H9 (cell line): ENCODE data around the gene PKN3. TPM values are rescaled to one million over a fixed set of nuclear protein-coding genes. Genes with fewer than 3 reads are reported as not detected.

Source experiments
- DNase-seq: peaks from one replicate; pipeline ENCODE4 v3.0.0-alpha.2; 2017
- H2AFZ ChIP-seq: one replicate; pipeline ENCODE4 v1.6.1; 2013; ENCODE audit warnings: mild to moderate bottlenecking, low read length, control low read depth, moderate library complexity
- H2AK5ac ChIP-seq: 2 replicates; pipeline ENCODE4 v1.6.1; 2013; ENCODE audit warnings: low read length, control low read depth, mixed read lengths; ENCODE audit not compliant: insufficient read length
- H2BK120ac ChIP-seq: one replicate; pipeline ENCODE4 v1.6.1; 2013; ENCODE audit warnings: low read depth, mild to moderate bottlenecking, low read length, control low read depth, inconsistent platforms; ENCODE audit not compliant: poor library complexity, severe bottlenecking
- H2BK12ac ChIP-seq: 2 replicates; pipeline ENCODE4 v1.6.1; 2013; ENCODE audit warnings: low read length, control low read depth, mixed read lengths, low read depth; ENCODE audit not compliant: insufficient read length
- H2BK15ac ChIP-seq: 2 replicates; pipeline ENCODE4 v1.6.1; 2013; ENCODE audit warnings: low read depth, low read length, control low read depth
- H2BK20ac ChIP-seq: one replicate; pipeline ENCODE4 v1.6.1; 2013; ENCODE audit warnings: low read depth, mild to moderate bottlenecking, low read length, control low read depth, inconsistent platforms; ENCODE audit not compliant: poor library complexity, severe bottlenecking
- H2BK5ac ChIP-seq: 2 replicates; pipeline ENCODE4 v1.6.1; 2013; ENCODE audit warnings: low read length, control low read depth, mixed read lengths; ENCODE audit not compliant: insufficient read length
- H3K14ac ChIP-seq: 2 replicates; pipeline ENCODE4 v1.6.1; 2013; ENCODE audit warnings: low read length, control low read depth; ENCODE audit not compliant: insufficient read depth
- H3K18ac ChIP-seq: 2 replicates; pipeline ENCODE4 v1.6.1; 2013; ENCODE audit warnings: low read depth, mild to moderate bottlenecking, mixed read lengths, low read length, control low read depth; ENCODE audit not compliant: insufficient read length
- H3K23ac ChIP-seq: 2 replicates; pipeline ENCODE4 v1.6.1; 2013; ENCODE audit warnings: low read length, control low read depth, mixed read lengths, low read depth; ENCODE audit not compliant: insufficient read length
- H3K23me2 ChIP-seq: 2 replicates; pipeline ENCODE4 v1.6.1; 2013; ENCODE audit warnings: low read depth, mild to moderate bottlenecking, mixed read lengths, low read length, control low read depth; ENCODE audit not compliant: insufficient read length, poor library complexity, severe bottlenecking
- H3K27ac ChIP-seq: 2 replicates; pipeline ENCODE4 v1.5.1; 2013; ENCODE audit warnings: low read length, control low read depth, mixed read lengths, low read depth; ENCODE audit not compliant: insufficient read length
- H3K27me3 ChIP-seq: 2 replicates; pipeline ENCODE4 v1.6.1; 2013; ENCODE audit warnings: low read length, control low read depth, inconsistent platforms; ENCODE audit not compliant: insufficient read depth
- H3K4ac ChIP-seq: 2 replicates; pipeline ENCODE4 v1.6.1; 2013; ENCODE audit warnings: low read depth, mild to moderate bottlenecking, control low read depth, inconsistent platforms, low read length, moderate library complexity
- H3K4me1 ChIP-seq: 2 replicates; pipeline ENCODE4 v1.6.1; 2013; ENCODE audit warnings: low read length, control low read depth, inconsistent platforms; ENCODE audit not compliant: insufficient read depth
- H3K4me2 ChIP-seq: 2 replicates; pipeline ENCODE4 v1.6.1; 2013; ENCODE audit warnings: low read length, control low read depth, mixed read lengths; ENCODE audit not compliant: insufficient read length, insufficient read depth
- H3K56ac ChIP-seq: 2 replicates; pipeline ENCODE4 v1.6.1; 2013; ENCODE audit warnings: low read depth, mild to moderate bottlenecking, mixed read lengths, low read length, control low read depth; ENCODE audit not compliant: insufficient read length
- H3K79me1 ChIP-seq: 2 replicates; pipeline ENCODE4 v1.6.1; 2013; ENCODE audit warnings: low read depth, mild to moderate bottlenecking, moderate library complexity, low read length, control low read depth, inconsistent platforms; ENCODE audit not compliant: insufficient read depth, poor library complexity, severe bottlenecking
- H3K79me2 ChIP-seq: 2 replicates; pipeline ENCODE4 v1.6.1; 2013; ENCODE audit warnings: low read length, control low read depth, inconsistent platforms; ENCODE audit not compliant: insufficient read depth
- H3K9ac ChIP-seq: 2 replicates; pipeline ENCODE4 v1.6.1; 2013; ENCODE audit warnings: low read length, control low read depth, mixed read lengths; ENCODE audit not compliant: insufficient read length; ENCODE audit errors: extremely low read depth
- H3K9me3 ChIP-seq: one replicate; pipeline ENCODE4 v1.6.1; 2013; ENCODE audit warnings: low read depth, low read length, inconsistent platforms; ENCODE audit not compliant: control insufficient read depth
- H3T11ph ChIP-seq: one replicate; pipeline ENCODE4 v1.6.1; 2013; ENCODE audit warnings: mild to moderate bottlenecking, low read length, control low read depth, inconsistent platforms
- H4K20me1 ChIP-seq: one replicate; pipeline ENCODE4 v1.6.1; 2013; ENCODE audit not compliant: control insufficient read depth, insufficient read length, insufficient read depth
- H4K5ac ChIP-seq: 2 replicates; pipeline ENCODE4 v1.6.1; 2013; ENCODE audit warnings: low read depth, mild to moderate bottlenecking, mixed read lengths, low read length, control low read depth; ENCODE audit not compliant: insufficient read length
- H4K8ac ChIP-seq: replicated peaks from 2 replicates; pipeline ENCODE4 v1.6.1; 2013; ENCODE audit warnings: low read length, control low read depth, mixed read lengths, low read depth; ENCODE audit not compliant: insufficient read length
- H4K91ac ChIP-seq: 2 replicates; pipeline ENCODE4 v1.6.1; 2013; ENCODE audit warnings: low read depth, mild to moderate bottlenecking, moderate library complexity, mixed read lengths, low read length, control low read depth; ENCODE audit not compliant: insufficient read length
- H3K27ac Mint-ChIP-seq, 3 experiments: 2 replicates in 2 of 3; 3 replicates in 1 of 3; pipeline ENCODE4 v1.8.0; 2020 to 2021; ENCODE audit warnings: mixed read lengths in 3 of 3, mild to moderate bottlenecking in 1 of 3, moderate library complexity in 1 of 3
- H3K27me3 Mint-ChIP-seq: 2 replicates; pipeline ENCODE4 v1.8.0; 2021; ENCODE audit warnings: low read depth, mild to moderate bottlenecking, moderate library complexity, mixed read lengths
- H3K36me3 Mint-ChIP-seq, 3 experiments: 2 replicates in 2 of 3; 3 replicates in 1 of 3; pipeline ENCODE4 v1.8.0; 2020 to 2021; ENCODE audit warnings: low read depth in 3 of 3, mixed read lengths in 3 of 3; ENCODE audit not compliant: insufficient read depth in 1 of 3
- H3K4me1 Mint-ChIP-seq, 2 experiments: 2 replicates each; pipeline ENCODE4 v1.8.0; 2020; ENCODE audit warnings: mixed read lengths in 2 of 2
- H3K4me3 Mint-ChIP-seq, 2 experiments: 2 replicates in 1 of 2; 3 replicates in 1 of 2; pipeline ENCODE4 v1.8.0; 2020 to 2021; ENCODE audit warnings: mild to moderate bottlenecking in 2 of 2, mixed read lengths in 2 of 2, moderate library complexity in 1 of 2
- H3K9me3 Mint-ChIP-seq, 2 experiments: 2 replicates in 1 of 2; 3 replicates in 1 of 2; pipeline ENCODE4 v1.8.0; 2020; ENCODE audit warnings: mild to moderate bottlenecking in 2 of 2, mixed read lengths in 2 of 2, moderate library complexity in 1 of 2
- CTCF ChIP-seq: fragments of 200-600 bp; sonication (generic); conservative IDR thresholded peaks from 3 replicates; pipeline ENCODE4 v1.8.0; 2021; ENCODE audit warnings: antibody characterized with exemption, mild to moderate bottlenecking
- WGBS: extraction: QIAGEN DNeasy Blood & Tissue Kit; methylation state at CpG from one replicate; pipeline ENCODE4 v1.1.7; 2013; ENCODE audit warnings: missing lambda C conversion rate, low lambda C conversion rate, mixed read lengths; ENCODE audit not compliant: insufficient read length; ENCODE audit errors: extremely low coverage; 5-methylcytosine and 5-hydroxymethylcytosine counted together
- total RNA-seq: library from RNA; stranded (reverse); gene quantifications from 2 replicates; pipeline ENCODE4 v1.2.1, GENCODE V29; 2021

Gene PKN3
- total RNA-seq, 1 experiment from 2014 or later: 25.0 TPM

- Histone ChIP-seq H2BK120ac (no peak overlapping the region), H2BK15ac (no peak overlapping the region), H2BK5ac (no peak overlapping the region), H2AK5ac (no peak overlapping the region), H2AFZ (no peak overlapping the region), H4K8ac (no peak overlapping the region), H3K56ac (no peak overlapping the region), H3K27me3 (no peaks in the 10 kb centered on the region), H3K79me2 (no peaks in the 10 kb centered on the region), H4K20me1 (no peaks in the 10 kb centered on the region), H4K91ac (no peak overlapping the region), H3K18ac (no peak overlapping the region), H3T11ph (no peak overlapping the region), H3K4me1 (no peaks in the 10 kb centered on the region; the same call in 1 of the 2 replicates), H3K23ac (no peak overlapping the region), H3K79me1 (no peaks in the 10 kb centered on the region), H3K27ac (no peak overlapping the region), H3K4ac (no peak overlapping the region), H2BK12ac (no peak overlapping the region), H3K9ac (no peak overlapping the region), H2BK20ac (no peak overlapping the region), H3K4me2 (no peak overlapping the region), H3K9me3 (no peaks in the 10 kb centered on the region), H4K5ac (no peak overlapping the region), H3K23me2 (peaks cover 2% of the 10 kb centered on the region), H3K14ac (no peak overlapping the region)
- Mint-ChIP-seq H3K9me3 (no peaks in the 10 kb centered on the region; a peak in 1 of 5 replicates), H3K4me1 (peaks cover 10 to 14% of the 10 kb centered on the region in 2 experiments), H3K27ac (no peak overlapping the region), H3K36me3 (peaks cover 6 to 54% (median 36%) of the 10 kb centered on the region in 3 experiments; a peak in 6 of 7 replicates), H3K4me3 (no peak overlapping the region), H3K27me3 (no peaks in the 10 kb centered on the region; the same call in 1 of the 2 replicates)
- DNase-seq: no peak
- WGBS: no CpG with 5 or more reads among the region's 5 CpGs
- TF ChIP-seq CTCF: no peak
Observed at GRCh38 chr9:128718475-128718874, 16.2 kb downstream of the PKN3 start.
